Right renal cortex interstitium (tissue), 3 donors: ENCODE measurements around the gene TP53TG5. TPM values are rescaled to one million over a fixed set of nuclear protein-coding genes. Genes with fewer than 3 reads are reported as not detected.

Source experiments
- DNase-seq, 3 donors: peaks; one replicate each; pipeline ENCODE4 v3.0.0-alpha.2; 2013; ENCODE audit warnings: low read depth in 3 of 3, low spot score in 2 of 3
- polyA plus RNA-seq, 3 donors: library from polyadenylated mRNA; unstranded; fragments of 120-200 nt; gene quantifications; one replicate each; pipeline ENCODE4 v1.2.1, GENCODE V29; 2013; ENCODE audit not compliant: insufficient read length in 3 of 3

TP53TG5 gene
- polyA plus RNA-seq, 3 donors, result 0.76 to 1.3 (median 0.79) TPM

GRCh38 chr20:45336530-45337366 is 41.4 kb downstream of the TP53TG5 start:
- DNase-seq, result no peak

- no peak for DNase-seq
These were observed 47.6 kb downstream of the TP53TG5 start for GRCh38 chr20:45330476-45330875.

GRCh38 chr20:45329497-45330319 is 48.4 kb downstream of the TP53TG5 start:
- no peak for DNase-seq

- no peak for DNase-seq
These were observed 49.7 kb downstream of the TP53TG5 start for GRCh38 chr20:45328451-45328850.

- DNase-seq, result no peak
These were observed 52.8 kb downstream of the TP53TG5 start for GRCh38 chr20:45325371-45325770.

GRCh38 chr20:45323731-45324130 is 54.4 kb downstream of the TP53TG5 start:
- DNase-seq, result no peak

- no peak for DNase-seq
These were observed 55.2 kb downstream of the TP53TG5 start for GRCh38 chr20:45322952-45323383.

Other genes with a start within 250 kb of the TP53TG5 start
- gene PI3, start 203.4 kb downstream of the TP53TG5 start, polyA plus RNA-seq, result not detected
- gene SEMG1, start 171.3 kb downstream of the TP53TG5 start, polyA plus RNA-seq, result not detected
- gene SEMG2, start 157.0 kb downstream of the TP53TG5 start, polyA plus RNA-seq, result under 1 TPM in 1 of 3 donors, not detected in 2; 0.11 TPM
- not detected for gene SLPI, start 123.8 kb downstream of the TP53TG5 start, polyA plus RNA-seq
- gene RBPJL, start 71.5 kb downstream of the TP53TG5 start, polyA plus RNA-seq, result not detected
- under 1 TPM; 0.13 to 0.33 (median 0.17) TPM for gene MATN4, start 70.0 kb downstream of the TP53TG5 start, polyA plus RNA-seq
- 100 to 1,000 TPM; 163 to 174 (median 172) TPM for gene SDC4, start 29.9 kb downstream of the TP53TG5 start, polyA plus RNA-seq
- 10 to 100 TPM; 32.3 to 33.8 (median 33.8) TPM for gene SYS1, start 15.2 kb downstream of the TP53TG5 start, polyA plus RNA-seq
- 10 to 100 TPM; 25.0 to 31.1 (median 27.0) TPM for gene DBNDD2, start 30.0 kb upstream of the TP53TG5 start, polyA plus RNA-seq
- 100 to 1,000 TPM in 1 of 3 donors, 10 to 100 TPM in 2; 90.8 to 101 (median 97.5) TPM for gene PIGT, start 37.8 kb upstream of the TP53TG5 start, polyA plus RNA-seq
- 100 to 1,000 TPM; 141 to 180 (median 177) TPM for gene WFDC2, start 91.4 kb upstream of the TP53TG5 start, polyA plus RNA-seq
- not detected for gene SPINT3, start 137.3 kb upstream of the TP53TG5 start, polyA plus RNA-seq
- under 1 TPM in 1 of 3 donors, not detected in 2; 0.19 TPM for gene WFDC6, start 161.2 kb upstream of the TP53TG5 start, polyA plus RNA-seq
- under 1 TPM; 0.10 to 0.36 (median 0.32) TPM for gene EPPIN, start 169.1 kb upstream of the TP53TG5 start, polyA plus RNA-seq
- under 1 TPM in 1 of 3 donors, not detected in 2; 0.12 TPM for gene WFDC8, start 201.0 kb upstream of the TP53TG5 start, polyA plus RNA-seq